C1 segment of cervical spinal cord (tissue), 14 donors: ENCODE results near the gene OVOL3.
"Not testable (repeated sequence)": the region's sequence is repeated elsewhere in the genome, so short reads cannot be mapped to it uniquely, and the experiment has no call there.

Experiments used
- DNase-seq, 14 donors: peaks; one replicate each; lab custom pipeline; 2025; lab: John Stamatoyannopoulos, UW

OVOL3 gene

DNA sequence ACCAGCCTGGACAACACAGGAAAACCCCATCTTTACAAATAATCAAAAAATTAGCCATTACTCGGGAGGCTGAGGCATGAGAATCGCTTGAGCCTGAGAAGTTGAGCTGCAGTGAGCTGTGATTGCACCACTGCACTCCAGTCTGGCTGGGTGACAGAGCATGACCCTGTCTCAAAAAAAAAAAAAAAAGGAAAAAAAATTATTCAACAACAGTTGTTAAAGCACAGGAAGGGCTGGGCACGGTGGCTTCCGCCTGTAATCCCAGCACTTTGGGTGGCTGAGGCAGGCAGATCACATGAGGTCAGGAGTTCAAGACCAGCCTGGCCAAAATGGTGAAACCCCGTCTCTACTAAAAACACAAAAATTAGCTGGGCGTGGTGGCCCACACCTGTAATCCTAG is 20.3 kb downstream of the OVOL3 start:
- not testable (repeated sequence) for DNase-seq

DNA sequence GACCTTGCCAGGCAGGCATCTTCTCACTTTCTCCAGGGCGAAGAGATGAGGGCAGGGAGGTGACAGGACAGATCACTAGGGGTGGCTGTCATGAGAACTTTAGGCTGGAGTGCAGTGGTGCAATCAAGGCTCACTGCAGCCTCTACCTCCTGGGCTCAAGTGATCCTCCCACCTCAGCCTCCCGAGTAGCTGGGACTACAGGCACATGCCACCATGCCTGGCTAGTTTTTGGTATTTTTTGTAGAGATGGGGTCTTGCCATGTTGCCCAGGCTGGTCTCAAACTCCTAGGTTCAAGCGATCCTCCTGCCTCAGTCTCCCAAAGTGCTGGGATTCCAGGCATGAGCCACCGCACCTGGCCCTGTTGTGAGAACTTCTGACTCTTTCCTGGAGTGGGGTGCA is 23.9 kb downstream of the OVOL3 start:
- not testable (repeated sequence) for DNase-seq

GRCh38 chr19:36136964-36137686 is 26.2 kb downstream of the OVOL3 start:
- peak in 2 of 14 donors; percentile 34 to 68 for DNase-seq

DNA sequence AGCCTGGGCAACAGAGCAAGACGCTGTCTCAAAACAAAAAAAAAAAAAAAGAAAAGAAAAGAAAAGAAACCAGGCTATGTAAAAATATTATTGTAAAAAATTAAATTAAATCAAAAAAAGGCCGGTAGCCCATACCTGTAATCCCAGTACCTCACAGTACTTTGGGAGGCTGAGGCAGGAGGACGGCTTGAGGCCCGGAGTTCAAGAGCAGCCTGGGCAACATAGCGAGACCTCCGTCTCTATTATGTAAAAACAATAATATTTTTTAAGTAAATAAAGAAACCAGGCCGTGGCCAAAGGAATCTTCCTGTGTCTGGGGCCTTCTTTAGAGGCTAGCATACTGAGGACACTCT is 28.2 kb downstream of the OVOL3 start:
- DNase-seq = no peak

DNA sequence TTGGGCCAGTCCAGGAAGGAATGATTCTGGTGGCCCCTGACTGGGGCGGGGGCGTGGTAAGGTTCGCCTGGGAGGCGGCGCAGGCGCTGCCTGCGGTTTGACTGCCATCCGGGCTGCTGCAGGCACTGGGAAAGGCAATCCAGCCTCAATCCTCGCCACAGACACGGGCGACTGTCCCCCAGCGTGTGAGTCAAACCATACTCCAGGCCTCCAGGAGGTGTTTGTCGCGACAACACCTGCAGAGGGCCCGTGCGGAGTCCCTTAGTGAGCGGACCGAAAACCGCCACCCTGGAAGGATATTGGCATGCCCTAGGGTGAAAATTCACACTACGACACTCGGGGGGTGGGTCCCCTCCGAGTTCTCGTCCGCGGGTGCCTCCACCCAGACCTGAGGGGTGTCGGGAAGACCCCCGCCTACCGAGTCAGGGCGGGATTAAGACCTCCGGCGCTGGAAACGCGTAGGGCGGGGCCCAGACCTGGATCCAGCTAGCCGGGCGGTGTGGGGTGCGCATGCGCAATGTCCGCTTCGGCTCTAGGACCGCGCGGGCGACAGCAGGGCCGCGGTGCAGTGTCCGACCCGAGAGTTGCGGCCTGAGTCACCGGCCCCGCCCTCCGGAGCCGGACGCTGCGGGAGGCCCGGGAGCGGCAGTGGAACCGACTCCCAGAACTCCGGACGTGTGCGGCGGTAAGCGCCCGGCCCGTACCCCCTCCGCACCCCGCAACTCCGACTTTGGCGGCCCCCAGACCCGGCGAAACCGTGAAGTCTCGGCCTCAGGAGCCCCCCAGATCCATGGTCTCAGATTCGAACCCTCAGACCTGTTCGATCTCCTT is 28.7 kb downstream of the OVOL3 start, which contains the start of gene CAPNS1:
CAPNS1 (plus strand) TSS at position 594 of the 831 bp plus-strand sequence. CDS start 946 bp downstream, outside the sequence.
- peak; percentile 74 to 99 (median 93) for DNase-seq

DNA sequence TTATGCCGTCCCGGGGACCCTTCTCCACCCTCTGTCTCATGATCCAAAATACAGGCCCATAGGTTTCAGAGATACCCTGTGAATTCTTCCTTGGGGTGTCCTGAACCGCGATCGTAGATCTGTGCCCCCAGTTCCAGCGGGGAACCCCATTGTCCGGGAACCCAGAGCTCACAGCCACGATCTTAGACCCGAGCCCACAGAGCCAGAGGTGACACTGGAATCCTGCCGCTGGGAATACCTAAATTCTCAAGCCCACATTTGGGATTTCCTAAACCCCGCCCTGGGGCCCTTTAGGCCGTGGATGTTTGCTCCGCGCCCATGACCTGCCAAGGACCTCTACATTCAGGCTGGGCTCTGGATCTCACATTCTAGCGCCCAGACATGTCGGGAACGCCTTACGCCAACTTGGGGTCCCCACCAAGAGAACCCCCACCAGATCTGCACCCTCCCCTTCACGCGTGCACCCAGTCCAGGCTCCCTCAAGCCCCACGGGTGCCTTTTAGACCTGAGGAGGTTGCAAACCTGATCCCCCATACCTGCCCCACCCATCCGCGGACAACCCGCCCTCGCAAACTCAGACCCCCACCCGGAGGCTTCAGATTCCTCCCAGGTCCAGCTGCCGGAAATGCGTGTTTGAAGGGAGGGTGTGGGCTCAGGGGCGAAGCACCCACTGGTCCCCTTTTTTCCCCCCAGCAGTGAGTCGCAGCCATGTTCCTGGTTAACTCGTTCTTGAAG is 29.5 kb downstream of the OVOL3 start:
- DNase-seq = peak in 3 of 14 donors; percentile 36 to 55 (median 47)

DNA sequence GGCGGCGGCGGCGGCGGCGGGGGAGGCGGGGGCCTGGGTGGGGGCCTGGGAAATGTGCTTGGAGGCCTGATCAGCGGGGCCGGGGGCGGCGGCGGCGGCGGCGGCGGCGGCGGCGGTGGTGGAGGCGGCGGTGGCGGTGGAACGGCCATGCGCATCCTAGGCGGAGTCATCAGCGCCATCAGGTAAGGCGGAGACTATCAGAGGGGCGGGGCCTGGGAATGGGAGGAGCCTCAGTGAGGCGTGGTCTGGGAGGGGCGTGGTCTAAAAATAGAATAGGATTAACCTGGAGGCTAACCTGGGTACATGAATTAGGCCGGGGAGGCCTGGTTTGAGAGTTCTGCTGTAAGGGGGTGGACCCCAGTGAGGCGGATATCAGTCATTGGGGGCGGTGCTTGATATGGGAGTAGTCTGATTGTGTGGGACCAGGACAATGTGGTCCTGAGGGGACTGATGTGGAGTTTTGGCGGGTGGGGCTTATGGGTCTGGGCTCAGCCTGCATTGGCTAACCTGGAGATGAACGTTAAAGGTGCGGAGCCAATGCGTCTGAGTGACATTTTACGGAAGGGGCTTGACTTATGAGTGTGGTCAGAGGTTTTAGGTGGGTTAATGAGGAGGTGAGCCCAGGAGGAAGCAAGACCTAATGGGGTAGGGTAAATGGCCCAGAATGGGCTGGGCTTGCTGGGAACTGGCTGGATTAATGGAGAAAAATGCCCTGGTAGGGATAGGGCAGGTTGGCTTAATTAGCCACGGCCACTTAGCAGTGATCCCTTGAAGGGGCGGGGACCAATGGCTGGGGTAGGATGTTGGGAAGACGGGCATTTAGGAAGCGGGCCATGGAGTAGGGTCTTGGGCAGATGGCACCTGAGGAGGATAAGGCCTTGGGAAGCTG is 30.3 kb downstream of the OVOL3 start:
- peak in 12 of 14 donors; percentile 20 to 78 (median 42) for DNase-seq

DNA sequence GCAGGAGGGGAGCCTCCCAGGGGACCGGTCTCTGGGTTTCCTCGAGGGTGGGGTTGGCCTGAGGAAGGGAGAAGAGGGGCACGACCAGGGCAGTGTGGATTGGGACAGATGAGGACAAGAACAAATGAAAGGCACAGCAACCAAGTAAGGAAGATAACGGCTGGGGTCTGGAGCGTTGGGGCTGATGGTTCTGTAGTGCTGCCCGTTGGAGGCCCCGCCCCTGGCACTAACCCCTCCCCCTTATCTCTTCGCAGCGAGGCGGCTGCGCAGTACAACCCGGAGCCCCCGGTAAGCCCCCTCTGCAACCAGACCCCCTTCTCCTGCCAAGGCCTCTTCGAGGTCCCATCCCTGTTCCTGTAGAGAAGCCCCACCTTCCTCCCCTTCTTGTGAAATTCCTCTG is 31.1 kb downstream of the OVOL3 start:
- DNase-seq = no peak

- no peak for DNase-seq
Measured at GRCh38 chr19:36142496-36142895, 31.6 kb downstream of the OVOL3 start.

DNA sequence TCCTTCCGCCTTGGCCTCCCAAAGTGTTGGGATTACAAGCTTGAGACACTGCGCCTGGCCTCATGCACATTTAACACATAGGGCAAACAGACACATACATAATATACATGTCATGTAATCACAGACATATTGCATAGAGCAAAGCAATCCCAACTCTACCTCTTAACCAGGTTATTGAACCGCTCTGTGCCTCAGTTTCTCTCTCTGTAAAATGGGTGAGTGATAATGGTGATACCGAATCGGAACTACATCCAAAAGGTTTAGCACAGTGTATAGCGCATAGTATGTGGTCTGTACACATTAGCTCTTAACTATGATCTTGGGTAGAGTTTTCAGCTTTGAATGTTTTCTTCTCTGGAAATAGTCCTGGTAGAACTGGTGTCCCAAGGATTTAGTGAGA is 33.7 kb downstream of the OVOL3 start:
- DNase-seq = no peak

DNA sequence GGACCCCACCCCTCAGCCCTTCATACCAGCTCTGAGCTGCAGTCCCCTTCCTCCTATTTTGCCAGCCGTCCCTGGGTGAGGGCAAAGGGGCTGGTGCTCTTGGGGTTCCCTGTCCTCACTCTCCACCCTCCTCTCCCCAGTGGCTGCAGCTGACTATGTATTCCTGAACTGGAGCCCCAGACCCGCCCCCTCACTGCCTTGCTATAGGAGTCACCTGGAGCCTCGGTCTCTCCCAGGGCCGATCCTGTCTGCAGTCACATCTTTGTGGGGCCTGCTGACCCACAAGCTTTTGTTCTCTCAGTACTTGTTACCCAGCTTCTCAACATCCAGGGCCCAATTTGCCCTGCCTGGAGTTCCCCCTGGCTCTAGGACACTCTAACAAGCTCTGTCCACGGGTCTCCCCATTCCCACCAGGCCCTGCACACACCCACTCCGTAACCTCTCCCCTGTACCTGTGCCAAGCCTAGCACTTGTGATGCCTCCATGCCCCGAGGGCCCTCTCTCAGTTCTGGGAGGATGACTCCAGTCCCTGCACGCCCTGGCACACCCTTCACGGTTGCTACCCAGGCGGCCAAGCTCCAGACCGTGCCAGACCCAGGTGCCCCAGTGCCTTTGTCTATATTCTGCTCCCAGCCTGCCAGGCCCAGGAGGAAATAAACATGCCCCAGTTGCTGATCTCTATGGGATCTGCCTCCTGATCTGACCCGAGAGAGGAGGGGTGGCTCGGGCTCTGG is 38.9 kb downstream of the OVOL3 start:
- no peak for DNase-seq

- DNase-seq = no peak
Measured at GRCh38 chr19:36150586-36150985, 39.6 kb downstream of the OVOL3 start.

- DNase-seq = peak in 1 of 14 donors; percentile 79
Measured at GRCh38 chr19:36151144-36152018, 40.4 kb downstream of the OVOL3 start.

DNA sequence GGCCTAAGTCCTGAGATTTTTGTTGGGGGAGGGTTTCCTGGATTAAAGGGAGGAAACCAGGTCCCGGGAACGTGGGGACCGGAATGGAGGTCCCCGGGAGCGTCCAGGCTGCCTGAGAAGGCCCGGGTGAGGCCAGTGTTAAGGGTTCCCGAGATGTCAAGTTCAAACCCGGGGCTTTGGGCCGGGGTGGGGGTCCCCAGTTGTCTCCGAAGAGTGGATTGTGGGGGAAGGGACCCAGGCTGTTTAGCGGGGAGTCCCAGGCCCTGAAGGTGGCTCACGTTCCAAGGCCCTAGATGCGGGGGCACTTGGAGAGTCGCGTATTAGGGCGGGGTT is 41.0 kb downstream of the OVOL3 start:
- no peak for DNase-seq

- DNase-seq = peak in 1 of 14 donors; percentile 75
Measured at GRCh38 chr19:36152352-36153091, 41.6 kb downstream of the OVOL3 start, which contains the start of gene COX7A1. Gene COX7A1 (minus strand): TSS chr19:36152447. CDS start chr19:36152407, 40 bp downstream.

- DNase-seq = no peak
Measured at GRCh38 chr19:36153126-36153525, 42.2 kb downstream of the OVOL3 start.

- DNase-seq = no peak
Measured at GRCh38 chr19:36160821-36161596, 50.1 kb downstream of the OVOL3 start.
